Measurements from ENCODE around the gene LRRC25.

DNA sequence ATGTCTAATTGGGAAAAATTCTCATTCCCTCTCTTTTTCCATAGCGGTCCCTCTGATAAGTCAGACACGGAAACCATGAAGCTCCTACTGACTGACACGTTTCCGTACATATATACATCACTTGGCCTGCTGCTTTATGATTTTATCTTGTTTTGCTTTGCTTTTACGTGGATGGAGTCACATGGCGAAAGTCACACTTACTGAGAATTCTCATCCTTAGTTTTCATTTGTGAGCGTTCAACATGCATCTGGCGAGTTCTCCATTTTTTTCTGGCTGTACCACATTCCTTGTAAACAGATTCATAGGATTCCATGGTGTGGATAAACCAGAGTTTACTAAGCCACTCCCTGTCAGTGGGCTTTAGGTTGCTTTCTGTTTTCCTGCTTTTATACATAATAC is 35.8 kb downstream of the LRRC25 start:
- TF ChIP-seq HOXA7 (CRISPR knock-in tag; IDR thresholded peaks at IDR 0.05) (no peak), CHD4 (IDR thresholded peaks at IDR 0.05; ENCODE audit: borderline replicate concordance) (no peak)

All from A549 (cell line).